Parathyroid adenoma (tissue), 2 donors: ENCODE data around the gene MT3.

ENCODE experiments used
- H2AFZ ChIP-seq: fragments of 300-600 bp; sonication (generic); one replicate; pipeline ENCODE4 v1.7.0; 2017; ENCODE audit warnings: antibody characterized with exemption, mild to moderate bottlenecking
- H3K27ac ChIP-seq: fragments of 300-600 bp; sonication (generic); one replicate; pipeline ENCODE4 v1.7.0; 2017
- H3K27me3 ChIP-seq: fragments of 300-600 bp; sonication (generic); one replicate; pipeline ENCODE4 v1.7.0; 2017; ENCODE audit warnings: low read length; ENCODE audit not compliant: control insufficient read depth, insufficient read depth
- H3K36me3 ChIP-seq: fragments of 300-600 bp; sonication (generic); one replicate; pipeline ENCODE4 v1.7.0; 2017; ENCODE audit warnings: low read length; ENCODE audit not compliant: control insufficient read depth, insufficient read depth
- H3K4me1 ChIP-seq: fragments of 300-600 bp; sonication (generic); one replicate; pipeline ENCODE4 v1.7.0; 2017; ENCODE audit warnings: control low read depth
- H3K4me2 ChIP-seq: fragments of 300-600 bp; sonication (generic); one replicate; pipeline ENCODE4 v1.7.0; 2017; ENCODE audit warnings: low read length
- H3K4me3 ChIP-seq: fragments of 300-600 bp; sonication (generic); one replicate; pipeline ENCODE4 v1.7.0; 2017; ENCODE audit warnings: low read depth, low read length
- H3K79me2 ChIP-seq: fragments of 300-600 bp; sonication (generic); one replicate; pipeline ENCODE4 v1.7.0; 2017; ENCODE audit warnings: control low read depth
- H3K9ac ChIP-seq: fragments of 300-600 bp; sonication (generic); one replicate; pipeline ENCODE4 v1.7.0; 2017; ENCODE audit warnings: mild to moderate bottlenecking
- H3K9me3 ChIP-seq: fragments of 300-600 bp; sonication (generic); one replicate; pipeline ENCODE4 v1.7.0; 2017; ENCODE audit warnings: low read length; ENCODE audit not compliant: control insufficient read depth
- CTCF ChIP-seq: fragments of 300-600 bp; sonication (generic); IDR thresholded peaks from one replicate; pipeline ENCODE4 v1.7.0; 2017; ENCODE audit warnings: antibody characterized with exemption, mild to moderate bottlenecking
- donor health status: primary hyperparathyroidism.

The MT3 gene

GRCh38 chr16:56640076-56640475 is 50.7 kb downstream of the MT3 start:
- H3K4me2 ChIP-seq, result no peak overlapping the region
- H3K27ac ChIP-seq, result no peak overlapping the region
- H3K9ac ChIP-seq, result no peak overlapping the region
- no peak overlapping the region for H3K4me3 ChIP-seq
- no peaks in the 10 kb centered on the region for H3K79me2 ChIP-seq
- no peaks in the 10 kb centered on the region for H3K9me3 ChIP-seq
- no peaks in the 10 kb centered on the region for H3K27me3 ChIP-seq
- peaks cover 4% of the 10 kb centered on the region for H3K4me1 ChIP-seq
- no peaks in the 10 kb centered on the region for H3K36me3 ChIP-seq
- TF ChIP-seq CTCF, result no peak
- H2AFZ ChIP-seq, result no peak overlapping the region
